GM23338 (cell line): ENCODE data around the gene SH3BP4.

Experiments
- CREB1 ChIP-seq: fragments of 250-450 bp; sonication (Bioruptor Pico); IDR thresholded peaks from 2 replicates; pipeline ENCODE4 v1.5.0; 2020; ENCODE audit warnings: low read depth, mild to moderate bottlenecking, moderate library complexity
- CTCF ChIP-seq, 2 experiments: fragments of 200-600 bp in 1 of 2; sonication (generic) in 1 of 2; conservative IDR thresholded peaks; 2 replicates each; pipeline versions ENCODE4 v1.5.1 to v1.6.1; 2016 to 2017; ENCODE audit warnings: antibody characterized with exemption in 2 of 2, low read depth in 2 of 2, mild to moderate bottlenecking in 2 of 2, moderate library complexity in 1 of 2
- EZH2 ChIP-seq: fragments of 200-600 bp; sonication (generic); IDR thresholded peaks from one replicate; pipeline ENCODE4 v1.8.0; 2017; ENCODE audit warnings: antibody characterized with exemption, mild to moderate bottlenecking, low read depth; ENCODE audit not compliant: unreplicated experiment
- EZH2phosphoT487 ChIP-seq: fragments of 200-600 bp; sonication (generic); IDR thresholded peaks from one replicate; pipeline ENCODE4 v1.8.1; 2018; ENCODE audit warnings: antibody characterized with exemption; ENCODE audit not compliant: unreplicated experiment
- JUNB ChIP-seq: IDR thresholded peaks from one replicate; pipeline ENCODE4 v1.6.1; 2016; ENCODE audit warnings: antibody characterized with exemption; ENCODE audit not compliant: unreplicated experiment
- NANOG ChIP-seq: IDR thresholded peaks from 2 replicates; pipeline ENCODE4 v1.6.1; 2016; ENCODE audit warnings: antibody characterized with exemption, borderline replicate concordance
- POLR2AphosphoS5 ChIP-seq: IDR thresholded peaks from 2 replicates; pipeline ENCODE4 v1.6.1; 2016; ENCODE audit warnings: antibody characterized with exemption, low read depth
- REST ChIP-seq: IDR thresholded peaks from one replicate; pipeline ENCODE4 v1.6.1; 2018; ENCODE audit warnings: antibody characterized with exemption; ENCODE audit not compliant: unreplicated experiment
- STAT1 ChIP-seq: IDR thresholded peaks from one replicate; pipeline ENCODE4 v1.6.1; 2016; ENCODE audit warnings: antibody characterized with exemption; ENCODE audit not compliant: unreplicated experiment
- TF ChIP-seq, protein P1 (sequence below): IDR thresholded peaks from 2 replicates; pipeline ENCODE4 v1.6.1; 2016; ENCODE audit warnings: antibody characterized with exemption
- TF ChIP-seq, protein P2 (sequence below): fragments of 250-450 bp; sonication (Bioruptor Pico); IDR thresholded peaks from 2 replicates; pipeline ENCODE4 v1.5.0; 2020; ENCODE audit warnings: mild to moderate bottlenecking, moderate library complexity

DNA sequence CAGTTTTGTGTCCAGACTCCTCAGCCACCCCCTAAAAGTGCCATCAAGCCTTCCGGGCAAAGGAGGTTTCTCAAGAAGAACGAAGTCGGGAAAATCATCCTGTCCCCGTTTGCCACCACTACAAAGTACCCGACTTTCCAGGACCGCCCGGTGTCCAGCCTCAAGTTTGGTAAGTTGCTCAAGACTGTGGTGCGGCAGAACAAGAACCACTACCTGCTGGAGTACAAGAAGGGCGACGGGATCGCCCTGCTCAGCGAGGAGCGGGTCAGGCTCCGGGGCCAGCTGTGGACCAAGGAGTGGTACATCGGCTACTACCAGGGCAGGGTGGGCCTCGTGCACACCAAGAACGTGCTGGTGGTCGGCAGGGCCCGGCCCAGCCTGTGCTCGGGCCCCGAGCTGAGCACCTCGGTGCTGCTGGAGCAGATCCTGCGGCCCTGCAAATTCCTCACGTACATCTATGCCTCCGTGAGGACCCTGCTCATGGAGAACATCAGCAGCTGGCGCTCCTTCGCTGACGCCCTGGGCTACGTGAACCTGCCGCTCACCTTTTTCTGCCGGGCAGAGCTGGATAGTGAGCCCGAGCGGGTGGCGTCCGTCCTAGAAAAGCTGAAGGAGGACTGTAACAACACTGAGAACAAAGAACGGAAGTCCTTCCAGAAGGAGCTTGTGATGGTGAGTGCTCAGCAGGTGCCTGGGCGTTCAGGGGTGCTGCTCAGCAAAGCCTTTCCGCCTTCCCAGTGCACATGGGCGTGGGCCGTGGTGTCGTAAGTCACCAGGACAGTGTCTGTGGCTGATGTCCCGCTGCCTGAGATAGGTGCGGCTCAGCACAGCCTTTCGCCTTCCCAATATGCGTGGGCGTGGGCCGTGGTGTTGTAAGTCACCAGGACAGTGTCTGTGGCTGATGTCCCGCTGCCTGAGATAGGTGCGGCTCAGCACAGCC lies 91.0 kb downstream of the SH3BP4 start:
- TF ChIP-seq, protein P1, sequence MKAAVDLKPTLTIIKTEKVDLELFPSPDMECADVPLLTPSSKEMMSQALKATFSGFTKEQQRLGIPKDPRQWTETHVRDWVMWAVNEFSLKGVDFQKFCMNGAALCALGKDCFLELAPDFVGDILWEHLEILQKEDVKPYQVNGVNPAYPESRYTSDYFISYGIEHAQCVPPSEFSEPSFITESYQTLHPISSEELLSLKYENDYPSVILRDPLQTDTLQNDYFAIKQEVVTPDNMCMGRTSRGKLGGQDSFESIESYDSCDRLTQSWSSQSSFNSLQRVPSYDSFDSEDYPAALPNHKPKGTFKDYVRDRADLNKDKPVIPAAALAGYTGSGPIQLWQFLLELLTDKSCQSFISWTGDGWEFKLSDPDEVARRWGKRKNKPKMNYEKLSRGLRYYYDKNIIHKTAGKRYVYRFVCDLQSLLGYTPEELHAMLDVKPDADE: no peak
- TF ChIP-seq EZH2phosphoT487 (no peak), EZH2 (no peak), CTCF (conservative IDR thresholded peaks at IDR 0.05; ENCODE audit: low read depth in 2 of 2) (no peak), POLR2AphosphoS5 (no peak), REST (no peak), CREB1 (CRISPR knock-in tag) (no peak), JUNB (no peak), NANOG (no peak), STAT1 (no peak)
- TF ChIP-seq, protein P2, sequence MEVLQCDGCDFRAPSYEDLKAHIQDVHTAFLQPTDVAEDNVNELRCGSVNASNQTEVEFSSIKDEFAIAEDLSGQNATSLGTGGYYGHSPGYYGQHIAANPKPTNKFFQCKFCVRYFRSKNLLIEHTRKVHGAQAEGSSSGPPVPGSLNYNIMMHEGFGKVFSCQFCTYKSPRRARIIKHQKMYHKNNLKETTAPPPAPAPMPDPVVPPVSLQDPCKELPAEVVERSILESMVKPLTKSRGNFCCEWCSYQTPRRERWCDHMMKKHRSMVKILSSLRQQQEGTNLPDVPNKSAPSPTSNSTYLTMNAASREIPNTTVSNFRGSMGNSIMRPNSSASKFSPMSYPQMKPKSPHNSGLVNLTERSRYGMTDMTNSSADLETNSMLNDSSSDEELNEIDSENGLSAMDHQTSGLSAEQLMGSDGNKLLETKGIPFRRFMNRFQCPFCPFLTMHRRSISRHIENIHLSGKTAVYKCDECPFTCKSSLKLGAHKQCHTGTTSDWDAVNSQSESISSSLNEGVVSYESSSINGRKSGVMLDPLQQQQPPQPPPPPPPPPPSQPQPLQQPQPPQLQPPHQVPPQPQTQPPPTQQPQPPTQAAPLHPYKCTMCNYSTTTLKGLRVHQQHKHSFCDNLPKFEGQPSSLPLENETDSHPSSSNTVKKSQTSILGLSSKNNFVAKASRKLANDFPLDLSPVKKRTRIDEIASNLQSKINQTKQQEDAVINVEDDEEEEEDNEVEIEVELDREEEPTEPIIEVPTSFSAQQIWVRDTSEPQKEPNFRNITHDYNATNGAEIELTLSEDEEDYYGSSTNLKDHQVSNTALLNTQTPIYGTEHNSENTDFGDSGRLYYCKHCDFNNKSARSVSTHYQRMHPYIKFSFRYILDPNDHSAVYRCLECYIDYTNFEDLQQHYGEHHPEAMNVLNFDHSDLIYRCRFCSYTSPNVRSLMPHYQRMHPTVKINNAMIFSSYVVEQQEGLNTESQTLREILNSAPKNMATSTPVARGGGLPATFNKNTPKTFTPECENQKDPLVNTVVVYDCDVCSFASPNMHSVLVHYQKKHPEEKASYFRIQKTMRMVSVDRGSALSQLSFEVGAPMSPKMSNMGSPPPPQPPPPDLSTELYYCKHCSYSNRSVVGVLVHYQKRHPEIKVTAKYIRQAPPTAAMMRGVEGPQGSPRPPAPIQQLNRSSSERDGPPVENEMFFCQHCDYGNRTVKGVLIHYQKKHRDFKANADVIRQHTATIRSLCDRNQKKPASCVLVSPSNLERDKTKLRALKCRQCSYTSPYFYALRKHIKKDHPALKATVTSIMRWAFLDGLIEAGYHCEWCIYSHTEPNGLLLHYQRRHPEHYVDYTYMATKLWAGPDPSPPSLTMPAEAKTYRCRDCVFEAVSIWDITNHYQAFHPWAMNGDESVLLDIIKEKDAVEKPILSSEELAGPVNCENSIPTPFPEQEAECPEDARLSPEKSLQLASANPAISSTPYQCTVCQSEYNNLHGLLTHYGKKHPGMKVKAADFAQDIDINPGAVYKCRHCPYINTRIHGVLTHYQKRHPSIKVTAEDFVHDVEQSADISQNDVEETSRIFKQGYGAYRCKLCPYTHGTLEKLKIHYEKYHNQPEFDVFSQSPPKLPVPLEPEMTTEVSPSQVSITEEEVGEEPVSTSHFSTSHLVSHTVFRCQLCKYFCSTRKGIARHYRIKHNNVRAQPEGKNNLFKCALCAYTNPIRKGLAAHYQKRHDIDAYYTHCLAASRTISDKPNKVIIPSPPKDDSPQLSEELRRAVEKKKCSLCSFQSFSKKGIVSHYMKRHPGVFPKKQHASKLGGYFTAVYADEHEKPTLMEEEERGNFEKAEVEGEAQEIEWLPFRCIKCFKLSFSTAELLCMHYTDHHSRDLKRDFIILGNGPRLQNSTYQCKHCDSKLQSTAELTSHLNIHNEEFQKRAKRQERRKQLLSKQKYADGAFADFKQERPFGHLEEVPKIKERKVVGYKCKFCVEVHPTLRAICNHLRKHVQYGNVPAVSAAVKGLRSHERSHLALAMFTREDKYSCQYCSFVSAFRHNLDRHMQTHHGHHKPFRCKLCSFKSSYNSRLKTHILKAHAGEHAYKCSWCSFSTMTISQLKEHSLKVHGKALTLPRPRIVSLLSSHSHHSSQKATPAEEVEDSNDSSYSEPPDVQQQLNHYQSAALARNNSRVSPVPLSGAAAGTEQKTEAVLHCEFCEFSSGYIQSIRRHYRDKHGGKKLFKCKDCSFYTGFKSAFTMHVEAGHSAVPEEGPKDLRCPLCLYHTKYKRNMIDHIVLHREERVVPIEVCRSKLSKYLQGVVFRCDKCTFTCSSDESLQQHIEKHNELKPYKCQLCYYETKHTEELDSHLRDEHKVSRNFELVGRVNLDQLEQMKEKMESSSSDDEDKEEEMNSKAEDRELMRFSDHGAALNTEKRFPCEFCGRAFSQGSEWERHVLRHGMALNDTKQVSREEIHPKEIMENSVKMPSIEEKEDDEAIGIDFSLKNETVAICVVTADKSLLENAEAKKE (CRISPR knock-in tag): no peak
